Activated CD8-positive, alpha-beta memory T cell treated with anti-CD3 and anti-CD28 coated beads, Interleukin-2, amount 50 U/mL, for 4 hours (primary cell): ENCODE results near the gene ZNF180.
"Not testable (repeated sequence)": the region's sequence is repeated elsewhere in the genome, so short reads cannot be mapped to it uniquely, and the experiment has no call there.

Experiments used
- DNase-seq: peaks from one replicate; pipeline ENCODE4 v3.0.0-alpha.2; 2020

The ZNF180 gene

DNA sequence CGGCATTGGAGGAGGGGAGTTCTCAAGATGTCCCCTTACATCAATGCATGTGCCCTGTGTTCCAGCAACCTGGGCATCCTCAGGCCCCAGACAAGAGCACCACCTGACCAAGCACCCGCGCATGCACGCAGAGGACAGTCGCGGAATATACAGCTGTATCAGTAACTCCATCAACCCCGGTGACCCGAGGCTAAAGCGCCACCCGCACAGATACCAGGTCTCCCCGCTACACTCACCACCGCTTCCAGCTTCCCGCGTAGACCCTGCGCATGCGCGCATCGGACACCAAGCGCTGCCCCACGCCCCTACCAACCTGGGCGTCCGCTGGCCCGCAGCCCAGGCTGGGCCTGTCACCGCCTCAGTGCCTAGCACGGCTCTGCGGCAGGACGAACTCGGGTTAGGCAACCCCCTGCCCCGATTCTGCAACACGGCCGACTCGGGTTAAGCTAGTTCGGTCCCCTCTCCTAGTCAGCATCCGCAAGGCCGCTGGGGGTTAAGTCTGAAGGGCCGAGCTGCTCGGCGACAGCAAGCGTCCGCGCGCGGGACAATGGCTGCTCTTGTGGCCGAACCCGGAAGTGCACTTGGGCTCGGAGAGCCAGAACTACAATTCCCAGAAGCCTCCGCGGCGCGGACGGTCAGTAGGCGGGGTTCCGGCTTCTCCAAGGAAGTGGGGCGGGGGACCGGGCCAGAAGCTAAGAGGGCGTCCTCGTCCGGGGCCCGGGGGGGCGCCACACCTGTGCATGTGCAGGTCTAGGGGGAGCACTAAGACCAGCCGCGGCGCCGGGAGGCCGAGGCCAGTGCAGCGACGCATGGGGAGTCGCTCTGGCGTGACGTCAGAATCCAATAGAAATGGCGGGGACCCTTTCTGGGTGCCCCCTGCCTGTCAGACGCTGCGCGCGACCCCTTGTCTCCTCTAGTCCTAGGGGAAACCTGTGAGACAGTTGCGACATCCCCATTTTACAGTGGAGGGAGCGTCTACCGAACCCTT is at the start of gene ZNF180:
TSS of gene ZNF180 (minus strand) at position 561 of the 988 bp plus-strand sequence. CDS start 3,188 bp downstream, outside the sequence.
- DNase-seq, result peak; percentile 97

DNA sequence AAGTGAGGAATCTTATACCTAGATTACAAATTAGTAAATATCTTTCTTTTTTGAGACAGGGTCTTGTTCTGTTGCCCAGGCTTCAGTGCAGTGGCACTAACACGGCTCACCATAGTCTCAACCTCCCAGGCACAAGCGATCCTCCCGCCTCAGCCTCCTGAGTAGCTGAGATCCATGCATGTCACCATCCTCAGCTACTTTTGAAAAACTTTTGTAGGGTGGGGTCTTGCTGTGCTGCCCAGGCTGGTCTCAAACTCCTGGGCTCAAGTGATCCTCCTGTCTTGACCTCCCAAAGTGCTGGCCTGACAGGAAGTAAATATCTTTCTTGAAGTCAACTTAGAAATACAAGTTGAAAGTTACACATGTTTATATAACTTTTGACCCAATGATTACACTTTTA is 49.2 kb upstream of the ZNF180 start:
- no peak for DNase-seq

DNA sequence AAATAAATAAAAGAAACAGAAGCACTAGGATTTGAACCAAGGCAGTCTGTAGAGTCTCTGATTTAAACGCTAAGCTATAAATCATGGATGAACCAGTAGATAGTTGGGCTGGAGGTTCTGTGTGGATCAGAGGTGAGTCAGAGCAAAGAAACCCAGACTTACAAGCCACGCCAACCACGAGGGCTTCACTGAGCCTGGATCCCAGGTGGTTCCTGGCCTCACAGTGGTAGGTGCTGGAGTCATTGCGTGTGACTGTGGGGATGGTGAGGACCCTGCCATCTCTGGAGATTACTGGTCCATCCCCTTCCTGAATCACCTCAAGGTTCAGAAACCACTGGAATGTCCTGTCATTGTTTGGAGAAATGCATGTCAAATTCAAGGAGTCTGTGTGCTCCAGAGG is 48.4 kb upstream of the ZNF180 start:
- no peak for DNase-seq

DNA sequence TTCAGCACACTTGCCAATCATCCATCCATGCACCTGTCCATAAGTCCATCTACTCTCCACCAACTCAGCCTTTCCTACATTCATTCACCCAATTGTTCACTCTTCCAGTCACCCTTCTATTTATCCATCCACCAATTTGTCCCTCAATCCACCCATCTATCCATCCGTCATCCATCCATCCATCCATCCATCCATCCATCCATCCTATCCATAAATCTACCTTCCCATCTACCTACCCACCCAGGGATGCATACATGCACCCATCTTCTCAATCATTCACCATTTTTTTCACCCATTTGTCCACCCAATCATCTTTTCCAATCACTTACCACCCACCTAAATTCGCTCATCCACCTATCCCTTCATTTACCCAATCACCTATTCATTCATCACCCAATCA is 43.7 kb upstream of the ZNF180 start:
- no peak for DNase-seq

DNA sequence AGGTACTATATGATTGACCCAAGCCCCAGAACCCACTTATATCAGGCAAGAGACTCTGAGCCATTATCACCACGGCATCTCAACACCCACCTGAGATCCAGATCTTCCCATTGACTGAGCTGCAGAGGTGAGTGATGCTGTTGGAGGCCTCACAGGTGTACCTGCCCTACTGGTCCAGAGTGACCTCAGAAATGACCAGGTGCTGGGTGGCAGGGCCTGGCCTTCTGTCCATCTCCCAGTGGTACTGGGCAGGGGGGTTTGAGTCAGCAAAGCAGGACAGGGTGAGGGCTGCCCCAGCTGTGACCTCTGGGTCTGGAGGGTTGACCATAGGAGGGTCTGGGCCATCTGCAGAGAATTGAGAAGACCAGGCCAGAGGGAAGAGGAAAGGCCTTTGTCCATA is 42.3 kb upstream of the ZNF180 start:
- DNase-seq, result no peak

DNA sequence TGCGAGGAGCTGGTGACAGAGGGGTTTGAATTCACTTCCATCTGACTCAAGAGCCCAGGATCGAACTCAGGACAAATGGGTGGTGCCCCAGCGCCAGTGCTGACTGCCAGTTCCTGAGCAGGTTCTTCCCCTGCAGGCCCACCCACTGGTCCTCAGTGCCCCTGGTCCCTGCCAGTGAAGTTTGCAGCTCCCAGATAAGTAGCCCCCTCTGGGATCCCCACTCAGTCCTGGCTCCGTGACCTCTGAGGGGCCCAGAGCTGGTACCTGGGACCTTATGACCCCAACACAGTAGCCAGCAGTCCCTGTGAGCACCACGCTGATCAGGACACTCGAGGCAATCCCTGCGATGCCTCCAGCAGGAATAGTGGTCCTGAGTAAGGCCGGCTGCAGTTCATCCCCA is 40.4 kb upstream of the ZNF180 start:
- no peak for DNase-seq

DNA sequence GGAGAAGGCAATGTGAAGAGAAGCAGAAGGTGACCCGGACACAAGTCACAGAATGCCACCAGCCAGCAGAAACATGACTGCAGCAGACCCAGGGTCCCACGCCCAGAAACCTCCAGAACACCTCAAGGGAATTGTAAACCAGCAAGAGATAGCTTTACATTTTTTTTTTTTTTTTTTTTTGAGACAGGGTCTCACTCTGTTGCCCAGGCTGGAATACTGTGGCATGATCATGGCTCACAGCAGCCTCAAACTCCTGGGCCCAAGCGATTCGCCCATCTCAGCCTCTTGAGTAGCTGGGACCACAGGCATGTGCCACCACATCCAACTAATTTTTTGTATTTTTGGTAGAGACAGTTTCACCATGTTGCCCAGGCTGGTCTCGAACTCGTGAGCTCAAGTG is 39.7 kb upstream of the ZNF180 start:
- no peak for DNase-seq

DNA sequence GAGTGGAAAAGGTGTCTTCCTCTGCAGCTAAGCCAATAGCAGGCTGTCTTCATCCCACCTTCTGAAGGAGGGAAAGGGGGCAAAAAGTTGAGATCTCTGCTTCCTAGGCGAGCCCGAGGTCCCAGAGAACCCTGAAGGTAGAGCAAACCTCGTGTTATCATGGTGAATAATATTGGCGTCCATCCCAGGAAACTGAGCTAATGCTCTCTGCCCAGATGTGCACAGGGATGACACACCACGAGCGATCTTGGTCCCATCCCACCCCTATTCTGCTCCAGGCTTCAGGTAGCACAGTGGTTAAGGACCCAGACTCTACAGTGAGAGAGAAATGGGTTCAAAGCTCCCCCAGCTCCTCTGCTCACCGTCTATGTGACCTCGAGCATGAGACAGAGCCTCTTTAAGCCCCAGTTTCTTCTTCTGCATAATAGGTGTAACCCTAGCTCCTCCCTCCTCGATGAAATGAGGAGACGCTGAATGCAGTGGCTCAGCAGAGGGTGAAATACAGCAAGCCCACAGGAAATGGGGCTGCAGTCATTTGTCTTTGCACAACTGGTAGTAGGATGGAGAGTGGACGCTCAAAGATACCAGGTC is 39.0 kb upstream of the ZNF180 start:
- no peak for DNase-seq

DNA sequence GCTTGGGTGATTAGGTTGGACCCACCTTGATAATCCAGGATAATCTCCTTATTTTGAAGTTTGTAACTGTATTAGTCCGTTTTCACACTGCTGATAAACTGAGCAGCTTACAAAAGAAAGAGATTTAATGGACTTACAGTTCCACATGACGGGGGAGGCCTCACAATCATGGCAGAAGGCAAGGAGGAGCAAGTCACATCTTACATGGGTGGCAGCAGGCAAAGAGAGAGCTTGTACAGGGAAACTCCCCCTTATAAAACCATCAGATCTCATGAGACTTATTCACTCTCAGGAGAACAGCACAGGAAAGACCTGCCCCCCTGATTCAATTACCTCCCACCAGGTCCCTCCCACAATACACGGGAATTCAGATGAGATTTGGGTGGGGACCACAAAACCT is 35.0 kb upstream of the ZNF180 start:
- DNase-seq, result not testable (repeated sequence)

DNA sequence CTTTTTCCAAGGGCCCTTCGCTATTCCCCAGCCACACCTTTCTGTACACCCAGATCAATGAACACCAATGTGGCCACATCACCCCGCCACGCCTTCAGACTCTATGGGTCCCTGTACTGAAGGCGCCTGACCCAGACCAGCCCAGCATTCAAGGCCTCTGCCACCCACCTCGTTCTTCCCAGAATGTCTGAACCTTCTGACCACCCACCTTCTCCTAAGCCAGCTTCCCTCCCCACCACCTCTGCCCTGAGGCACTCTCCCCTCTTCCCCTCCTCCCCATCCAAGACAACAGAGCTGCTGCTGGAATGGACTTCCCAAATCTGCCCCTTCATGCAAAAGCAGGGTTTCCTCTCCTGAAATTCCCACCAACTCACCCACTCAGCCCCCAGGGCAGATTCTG is 32.5 kb upstream of the ZNF180 start:
- no peak for DNase-seq

DNA sequence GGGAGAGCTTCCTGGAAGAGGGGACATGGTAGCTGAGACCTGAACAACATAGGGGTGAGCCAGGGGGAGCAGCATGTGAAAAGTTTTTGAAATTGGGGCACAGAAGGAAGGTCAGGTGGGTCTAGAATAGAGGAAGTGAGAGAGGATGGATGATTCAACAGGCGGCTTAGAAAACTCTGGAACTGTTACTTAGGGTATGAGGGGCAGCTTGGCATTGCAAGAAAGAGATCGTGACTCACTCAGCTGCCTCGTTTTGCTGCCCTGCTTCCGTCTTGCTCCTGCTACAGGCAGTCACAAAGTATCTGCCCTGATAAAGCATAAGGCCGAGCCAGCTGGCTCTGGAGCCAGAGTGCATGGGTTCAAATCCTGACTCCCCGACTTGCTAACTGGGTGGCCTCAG is 30.5 kb upstream of the ZNF180 start:
- DNase-seq, result no peak

DNA sequence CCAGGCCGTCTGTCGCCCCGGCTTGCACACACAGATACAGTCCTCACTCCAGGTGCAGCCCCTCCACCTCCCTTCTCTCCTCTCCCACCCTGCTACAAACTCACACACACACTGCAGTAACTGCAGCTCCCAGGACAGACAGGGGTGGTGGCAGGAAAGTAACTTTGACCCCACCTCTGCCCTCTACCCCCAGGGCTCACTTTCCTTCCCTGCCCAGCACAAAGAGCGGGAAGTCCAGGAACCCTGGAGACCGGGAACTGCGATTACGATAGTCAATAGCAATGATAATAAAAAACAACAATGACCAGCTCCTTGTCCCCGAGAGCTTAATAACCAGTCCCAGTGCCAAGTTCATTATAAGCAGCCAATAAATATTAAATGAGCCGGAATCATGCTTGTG is 29.2 kb upstream of the ZNF180 start, which contains the start of gene CEACAM20:
TSS of gene CEACAM20 (minus strand) at position 140 of the 400 bp plus-strand sequence. CDS start 166 bp downstream, outside the sequence.
- DNase-seq, result no peak

DNA sequence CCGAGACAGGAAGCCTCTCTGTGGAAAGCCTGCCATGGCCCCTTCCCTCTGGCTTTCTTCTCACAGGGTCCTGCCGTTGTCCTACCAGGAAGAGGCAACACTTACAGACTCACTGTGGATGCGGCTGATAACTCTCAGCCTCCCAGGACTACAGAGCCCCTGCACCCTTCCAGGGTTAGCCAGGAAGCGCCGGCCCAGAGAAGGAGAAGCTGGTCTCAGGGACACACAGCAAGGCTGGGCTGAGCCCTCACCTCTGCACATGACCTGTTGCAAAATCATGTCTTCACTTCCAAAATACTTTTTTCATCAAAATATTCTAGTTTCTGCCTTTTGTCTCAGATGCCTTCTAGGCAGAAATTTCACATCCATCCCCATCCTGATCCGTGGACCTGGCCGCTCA is 27.2 kb upstream of the ZNF180 start:
- DNase-seq, result no peak

DNA sequence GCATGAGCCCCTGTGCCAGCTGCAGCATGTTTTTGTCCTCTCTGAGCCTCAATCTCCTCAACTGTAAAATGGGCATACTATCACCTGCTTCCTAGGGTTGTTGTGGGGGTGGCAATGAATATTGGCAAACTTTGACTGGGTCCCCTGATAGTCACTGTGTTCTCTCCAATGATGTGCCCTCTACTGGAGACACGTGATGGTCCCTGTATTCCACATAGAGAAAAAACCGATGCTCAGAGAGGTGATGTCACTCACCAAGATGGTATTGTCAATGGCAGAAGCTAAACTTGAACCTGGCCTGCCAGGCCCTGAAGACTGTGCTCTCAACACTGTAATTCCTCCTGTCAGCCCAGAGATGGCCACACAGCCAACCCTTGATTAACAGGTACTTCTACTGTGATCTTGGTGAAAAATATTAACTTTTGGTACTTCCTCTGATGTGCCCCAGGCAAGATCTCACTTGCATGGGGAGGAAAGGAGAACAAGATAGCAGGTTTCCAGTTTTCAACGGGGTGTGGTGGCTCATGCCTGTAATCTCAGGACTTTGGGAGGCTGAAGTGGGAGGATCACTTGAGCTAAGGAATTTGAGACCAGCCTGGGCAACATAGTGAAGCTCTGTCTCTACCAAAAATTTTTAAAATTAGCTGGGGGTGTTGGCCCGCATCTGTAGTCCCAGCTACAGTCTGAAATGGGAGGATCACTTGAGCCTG is 25.6 kb upstream of the ZNF180 start:
- no peak for DNase-seq

DNA sequence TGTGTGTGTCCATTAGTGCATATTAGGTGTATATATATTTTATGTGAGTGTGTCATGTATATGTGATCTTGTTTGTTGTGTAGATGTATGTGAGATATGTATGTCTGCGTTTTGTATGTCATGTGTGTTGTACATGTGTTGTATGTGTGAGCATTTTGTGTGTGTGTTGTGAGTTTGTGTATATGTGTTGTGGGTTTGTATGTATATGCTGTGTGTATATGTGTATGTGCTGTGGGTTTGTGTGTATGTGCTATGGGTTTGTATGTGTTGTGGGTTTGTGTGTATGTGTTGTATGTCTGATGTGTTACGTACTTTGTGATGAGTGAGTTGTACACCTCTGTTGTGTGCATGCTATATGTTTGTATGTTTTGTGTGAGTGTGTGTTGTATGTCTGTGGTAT is 21.0 kb upstream of the ZNF180 start:
- DNase-seq, result no peak

DNA sequence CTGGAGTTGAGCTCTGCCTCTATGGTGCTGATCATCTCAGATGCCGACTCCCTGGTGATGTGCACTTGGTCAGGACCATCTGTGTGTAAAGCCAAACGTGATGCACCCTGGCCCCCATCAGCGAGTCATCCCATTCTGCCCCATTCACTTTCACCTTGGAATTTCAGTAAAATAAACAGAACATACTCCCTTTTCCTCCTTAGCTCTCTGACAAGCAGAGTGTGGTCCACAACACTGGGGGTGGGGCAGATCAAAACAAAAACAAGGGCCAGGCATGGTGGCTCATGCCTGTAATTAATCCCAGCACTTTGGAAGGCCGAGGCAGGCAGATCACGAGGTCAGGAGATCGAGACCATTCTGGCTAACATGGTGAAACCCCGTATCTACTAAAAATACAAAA is 16.8 kb upstream of the ZNF180 start:
- DNase-seq, result no peak

DNA sequence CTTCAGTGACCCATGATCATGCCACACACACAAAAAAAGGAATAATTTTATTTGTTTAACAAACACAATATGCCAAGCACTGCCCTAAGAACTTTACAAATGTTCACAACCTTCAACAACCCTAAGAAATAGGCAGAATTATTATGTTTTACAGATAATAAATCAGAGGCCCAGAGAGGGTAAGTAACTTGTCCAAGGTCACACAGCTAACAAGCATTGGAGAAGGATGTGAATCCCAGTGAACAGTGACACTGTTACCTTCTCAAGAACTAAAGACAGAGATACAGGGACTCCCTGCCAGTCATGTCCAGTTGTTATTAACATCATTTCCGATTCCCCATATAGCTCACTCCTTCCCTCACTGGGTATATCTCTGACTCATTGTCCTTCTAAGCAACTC is 15.6 kb upstream of the ZNF180 start:
- no peak for DNase-seq

DNA sequence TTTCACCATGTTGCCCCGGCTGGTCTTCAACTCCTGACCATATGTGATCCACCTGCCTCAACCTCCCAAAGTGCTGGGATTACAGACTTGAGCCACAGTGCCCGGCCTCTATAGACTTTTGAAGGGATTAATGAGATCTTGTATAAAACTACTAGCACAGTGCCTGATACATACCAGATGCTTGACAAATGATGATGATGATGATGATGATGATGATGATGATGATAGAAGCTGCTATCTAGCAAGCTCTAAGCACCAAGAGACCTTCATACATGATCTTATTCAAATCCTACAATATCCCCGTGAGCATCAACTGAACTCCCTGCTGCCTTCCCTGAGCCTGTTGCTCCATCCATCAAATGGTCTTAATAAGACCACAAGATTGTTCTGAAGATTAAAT is 14.7 kb upstream of the ZNF180 start:
- no peak for DNase-seq

DNA sequence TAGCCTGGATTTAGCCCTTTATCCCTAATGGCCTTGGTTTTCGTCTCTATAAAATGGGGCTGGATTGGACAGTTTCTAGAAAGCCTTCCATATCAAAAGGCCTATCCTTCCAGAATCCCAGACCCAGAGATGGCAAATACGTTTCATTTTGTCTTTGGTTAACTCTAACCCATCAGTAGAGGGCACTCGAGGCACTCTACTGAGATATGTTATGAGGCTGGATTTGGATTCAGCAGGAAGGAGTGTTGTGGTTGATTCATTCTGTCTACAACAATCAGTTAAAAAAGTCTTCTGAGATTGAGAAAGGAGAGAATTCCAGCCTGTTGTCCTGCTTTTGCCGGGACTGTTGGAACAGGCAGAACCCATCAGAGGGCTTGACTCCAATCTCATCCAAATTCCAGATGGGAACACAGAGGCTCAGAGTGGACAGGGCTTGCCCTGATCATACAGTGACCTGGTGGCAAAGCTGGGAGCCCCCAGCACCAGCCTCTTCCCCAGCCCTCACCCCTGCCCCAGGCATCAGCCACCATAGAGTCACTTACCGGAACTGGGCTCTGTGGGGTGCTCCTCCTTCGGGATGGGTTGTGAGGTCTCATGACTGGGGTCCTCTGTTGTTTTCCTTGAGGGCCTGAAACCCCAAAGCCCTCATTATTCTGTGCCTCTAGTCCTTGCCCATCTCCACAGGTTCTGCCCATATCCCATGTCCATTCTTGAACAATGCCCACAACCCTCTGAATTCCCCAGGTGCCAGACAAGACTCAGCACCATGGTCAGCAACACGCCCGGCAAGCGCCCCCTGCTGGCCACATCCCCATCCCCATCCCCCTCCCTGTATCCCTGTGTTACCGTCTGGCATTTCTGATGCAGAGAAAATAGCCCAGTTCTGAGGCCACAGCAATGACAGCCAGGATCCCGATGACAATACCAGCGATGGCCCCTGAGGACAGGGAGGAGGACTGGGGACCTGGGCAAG is 12.3 kb upstream of the ZNF180 start:
- no peak for DNase-seq

DNA sequence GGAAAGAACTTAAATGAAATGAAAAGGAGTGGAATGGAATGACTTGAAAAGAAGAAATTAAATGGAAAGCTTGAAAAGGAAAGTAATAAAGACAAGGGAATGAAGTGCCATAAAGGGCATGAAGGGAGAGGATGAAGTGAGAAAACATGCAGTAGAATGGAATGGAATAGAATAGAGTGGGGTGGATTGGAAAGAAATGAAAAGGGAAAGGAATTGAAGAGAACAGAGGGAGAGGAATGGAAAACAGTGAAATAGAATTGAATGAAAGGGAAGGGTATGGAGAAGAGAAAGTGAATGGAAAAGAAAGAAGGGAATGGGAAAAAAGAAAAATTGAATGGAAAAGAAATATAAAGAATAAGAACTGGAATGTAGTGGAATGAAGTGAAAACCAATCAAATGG is 9.2 kb upstream of the ZNF180 start:
- no peak for DNase-seq

DNA sequence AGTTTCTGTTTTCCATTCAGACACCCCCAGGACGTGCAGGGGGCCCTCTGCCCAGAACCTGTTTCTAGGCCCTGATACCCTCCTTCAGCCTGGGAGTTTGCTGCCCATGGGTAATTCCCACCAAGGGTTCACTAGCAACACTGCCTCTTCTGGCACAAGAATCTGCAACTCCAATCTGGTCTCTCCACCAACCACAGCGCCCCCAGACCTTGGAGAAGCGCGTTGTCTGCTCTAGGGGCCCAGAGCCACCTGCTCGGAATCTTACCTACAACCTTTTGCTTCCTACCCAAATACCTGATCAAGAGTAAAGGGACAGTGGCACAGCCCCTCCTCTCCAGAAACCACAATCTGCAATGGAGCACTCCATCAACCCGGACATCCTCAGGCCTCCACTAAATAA is 763 bp downstream of the ZNF180 start:
- no peak for DNase-seq

DNA sequence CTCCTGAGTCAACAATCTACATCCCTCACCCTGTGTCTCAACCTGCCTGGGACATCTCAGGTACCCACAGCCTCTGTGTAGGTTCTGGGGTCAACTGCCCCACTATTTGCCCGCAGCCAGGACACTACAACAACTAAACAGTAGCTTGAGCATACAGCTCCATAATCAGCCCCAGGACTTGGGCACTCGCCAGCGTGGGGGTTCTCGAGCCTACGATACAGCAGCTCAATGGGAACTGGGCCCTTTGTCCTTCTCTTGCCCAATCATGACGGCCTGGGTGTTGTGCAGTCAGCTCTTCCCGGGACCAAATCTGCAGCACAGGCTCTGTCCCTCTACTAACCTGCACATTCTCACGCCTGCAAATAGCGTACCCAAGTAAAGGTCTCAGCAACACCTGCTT is 1.3 kb downstream of the ZNF180 start:
- no peak for DNase-seq
